Measurements from ENCODE around the gene BASP1.
"Not testable (repeated sequence)": the region's sequence is repeated elsewhere in the genome, so short reads cannot be mapped to it uniquely, and the experiment has no call there.

Gene BASP1

DNA sequence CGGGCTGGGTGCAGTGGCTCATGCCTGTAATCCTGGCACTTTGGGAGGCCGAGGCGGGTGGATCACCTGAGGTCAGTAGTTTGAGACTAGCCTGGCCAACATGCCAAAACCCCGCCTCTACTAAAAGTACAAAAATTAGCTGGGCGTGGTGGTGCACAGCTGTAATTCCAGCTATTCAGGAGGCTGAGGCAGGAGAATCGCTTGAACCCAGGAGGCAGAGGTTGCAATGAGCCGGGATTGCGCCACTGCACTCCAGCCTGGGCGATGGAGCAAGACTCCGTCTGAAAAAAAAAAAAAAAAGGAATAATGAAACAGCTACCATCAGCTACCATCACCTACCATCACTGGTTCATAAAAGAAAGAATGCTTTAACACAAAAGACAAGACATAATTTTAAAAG, 25.9 kb upstream of the BASP1 start:
- DNase-seq, result not testable (repeated sequence)

DNA sequence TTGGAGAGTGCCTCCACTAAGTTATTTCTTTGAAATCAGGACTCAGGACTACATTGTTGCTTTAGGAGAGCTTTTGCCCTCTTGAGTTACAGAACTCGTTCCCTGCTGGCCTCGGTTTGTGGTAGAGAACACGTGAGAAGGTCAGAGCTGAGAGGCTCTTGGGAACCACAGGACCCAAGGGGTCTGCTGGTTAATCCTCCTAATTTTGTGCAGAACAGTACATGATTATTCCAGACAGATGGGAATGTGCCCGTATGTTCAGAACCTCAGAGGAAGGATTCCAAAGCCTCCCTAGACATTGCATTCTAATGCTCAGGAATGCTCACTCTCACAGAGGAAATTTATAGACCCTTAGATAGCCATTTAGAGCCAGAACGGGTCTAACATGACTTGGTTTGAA, 25.2 kb upstream of the BASP1 start:
- DNase-seq, result no peak

DNA sequence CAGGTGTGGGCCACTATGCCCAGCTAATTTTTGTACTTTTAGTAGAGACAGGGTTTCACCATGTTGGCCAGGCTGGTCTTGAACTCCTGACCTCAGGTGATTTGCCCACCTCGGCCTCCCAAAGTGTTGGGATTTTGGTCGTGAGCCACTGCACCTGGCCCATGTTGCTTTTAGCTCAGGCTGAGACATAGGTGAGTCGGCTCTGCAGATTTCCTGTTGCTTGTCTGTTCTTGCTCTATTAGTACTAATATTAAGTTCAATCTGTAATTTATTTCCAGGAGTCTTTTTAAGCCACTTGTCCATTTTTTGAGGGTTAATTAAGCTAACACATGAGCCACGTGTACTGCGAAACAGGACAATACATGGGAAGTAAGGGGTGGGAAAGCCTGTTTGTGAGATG, 21.4 kb upstream of the BASP1 start:
- DNase-seq, result no peak

DNA sequence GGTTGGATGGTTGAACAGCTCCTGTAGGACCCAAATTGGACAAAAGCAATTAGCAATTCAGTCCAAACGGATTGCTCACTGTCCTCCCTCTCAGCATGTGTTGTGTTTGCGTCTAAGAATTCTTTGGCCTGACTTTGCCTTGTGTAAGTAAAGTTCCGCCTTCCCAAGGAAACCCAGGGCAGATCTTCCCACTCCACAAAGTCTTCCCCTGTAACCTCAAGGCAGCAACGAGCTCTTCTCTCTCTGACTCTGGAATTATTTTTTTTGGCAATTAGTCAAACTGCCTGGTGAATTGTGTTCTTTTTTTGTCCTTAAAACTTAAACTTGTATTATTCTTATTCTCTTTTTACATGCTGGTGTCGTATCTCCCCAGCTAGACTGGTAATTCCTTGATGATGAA, 20.7 kb upstream of the BASP1 start:
- DNase-seq, result no peak

DNA sequence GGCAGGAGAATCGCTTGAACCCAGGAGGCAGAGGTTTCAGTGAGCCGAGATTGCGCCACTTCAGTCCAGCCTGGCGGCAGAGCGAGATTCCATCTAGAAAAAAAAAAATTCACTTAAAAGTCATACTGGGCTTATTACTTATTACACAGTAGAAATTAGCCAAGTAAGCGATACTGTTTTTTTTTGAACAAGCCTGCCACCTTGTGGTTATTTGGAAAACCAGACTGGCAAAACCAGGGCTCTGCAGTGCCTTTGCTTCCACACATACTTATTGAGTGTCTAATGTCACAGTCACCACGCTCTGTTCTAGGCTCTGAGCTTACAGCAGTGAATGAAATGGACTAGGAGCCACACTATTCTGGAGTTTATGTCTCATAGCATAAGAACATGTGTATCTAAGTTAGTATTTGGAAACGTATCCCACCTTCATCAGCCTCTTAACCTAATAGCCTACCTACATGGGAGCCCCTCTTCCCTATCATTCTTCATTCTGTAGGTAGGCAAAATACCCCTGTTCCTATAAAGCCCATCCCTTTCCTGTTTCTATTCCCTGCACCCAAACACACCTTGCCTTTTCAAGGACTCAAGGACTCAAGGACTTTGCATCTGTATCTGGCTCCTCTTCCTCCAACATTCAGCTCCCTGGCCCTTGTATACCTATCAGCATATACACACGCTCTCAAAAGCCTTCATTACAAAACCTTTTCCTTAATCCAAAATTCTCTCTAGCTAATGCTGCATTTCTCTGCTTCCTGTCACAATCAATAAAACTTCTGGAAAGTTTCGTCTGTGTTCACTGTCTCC, 13.9 kb upstream of the BASP1 start:
- DNase-seq, result peak; percentile 48

DNA sequence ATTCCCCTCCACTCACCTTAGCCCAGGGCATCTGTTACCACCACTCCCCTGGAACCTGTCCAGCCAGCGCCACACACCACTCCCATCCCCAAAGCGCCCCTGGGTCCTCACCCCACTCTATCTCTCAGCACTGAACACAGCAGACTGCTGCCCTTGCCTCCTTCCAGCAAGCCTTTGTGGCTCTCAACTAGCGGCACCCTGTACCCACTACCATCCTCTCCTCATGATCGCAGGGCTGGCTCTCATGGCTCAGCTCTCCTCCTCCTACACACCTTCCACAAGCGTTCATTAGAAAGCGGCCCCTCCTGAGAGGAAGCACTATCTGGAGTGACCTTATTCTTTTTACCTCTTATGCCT, 13.3 kb upstream of the BASP1 start:
- no peak for DNase-seq

DNA sequence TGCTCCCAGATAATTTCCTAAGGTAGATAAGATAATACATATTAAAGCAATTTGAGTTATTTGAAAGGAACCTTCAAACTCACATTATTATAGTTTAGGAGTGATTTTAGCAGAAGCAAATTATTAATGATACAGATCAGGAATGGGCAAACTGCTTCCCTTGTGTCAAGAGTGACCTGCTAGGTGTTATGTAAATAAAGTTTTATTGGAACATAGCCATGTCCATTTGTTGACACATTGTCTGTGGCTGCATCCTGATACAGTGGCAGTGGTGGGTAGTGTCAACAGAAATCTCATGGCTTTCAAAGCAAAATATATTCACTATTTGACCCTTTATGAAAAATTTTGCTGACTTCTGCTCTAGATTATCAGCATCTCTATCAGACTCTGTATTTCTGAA, 11.4 kb upstream of the BASP1 start:
- no peak for DNase-seq

DNA sequence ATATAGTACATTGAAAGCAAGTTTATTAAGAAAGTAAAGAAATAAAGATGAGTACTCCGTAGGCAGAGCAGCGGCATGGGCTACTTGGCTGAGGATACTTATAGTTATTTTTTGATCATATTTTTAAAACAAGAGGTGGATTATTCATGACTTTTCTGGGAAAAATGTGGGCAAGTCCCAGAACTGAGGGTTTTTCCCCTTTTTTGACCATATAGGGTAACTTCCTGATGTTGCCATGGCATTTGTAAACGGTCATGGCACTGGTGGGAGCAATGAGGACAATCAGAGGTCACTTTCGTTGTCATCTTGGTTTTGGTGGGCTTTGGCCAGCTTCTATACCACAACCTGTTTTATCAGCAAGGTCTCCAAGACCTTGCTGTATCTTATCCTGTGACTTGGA, 5.2 kb upstream of the BASP1 start:
- DNase-seq, result no peak

DNA sequence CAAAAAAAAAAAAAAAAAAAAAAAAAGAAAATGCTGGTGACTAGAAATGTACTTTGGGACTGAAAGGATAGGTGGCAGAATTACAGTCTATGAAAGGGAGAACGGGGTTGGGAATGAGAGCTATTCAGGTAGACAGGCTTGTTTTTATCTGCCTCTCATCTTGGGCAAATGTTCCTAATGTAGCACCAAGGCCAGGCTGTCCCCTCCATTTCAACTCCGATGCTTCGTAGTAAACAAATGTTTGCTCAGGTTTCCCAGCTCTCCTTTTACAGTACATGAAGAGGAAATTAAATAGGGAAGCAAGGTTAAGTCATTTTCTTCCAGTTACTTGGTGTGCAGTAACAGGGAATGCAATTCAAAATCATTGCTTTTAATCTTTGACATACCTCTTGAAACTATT, 4.4 kb upstream of the BASP1 start:
- DNase-seq, result no peak

DNA sequence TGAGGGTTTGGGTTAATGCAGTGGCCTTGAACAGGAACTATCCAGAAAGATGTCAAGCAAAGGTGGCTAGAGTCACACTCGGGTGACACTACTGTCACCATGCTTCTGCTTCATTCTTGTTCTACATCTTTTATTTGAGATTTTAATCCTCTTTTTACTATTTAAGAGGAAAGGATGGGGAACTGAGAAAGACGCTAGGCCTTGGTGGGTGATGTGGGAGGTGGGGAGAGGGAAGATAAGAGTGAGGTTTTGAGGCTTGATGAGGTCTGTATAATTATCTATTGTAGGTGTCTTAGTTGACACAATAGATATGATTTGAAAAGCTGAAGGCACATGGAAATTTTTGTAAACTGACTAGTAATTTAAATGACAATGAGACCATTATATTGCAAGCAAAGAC, 3.5 kb upstream of the BASP1 start:
- DNase-seq, result no peak

DNA sequence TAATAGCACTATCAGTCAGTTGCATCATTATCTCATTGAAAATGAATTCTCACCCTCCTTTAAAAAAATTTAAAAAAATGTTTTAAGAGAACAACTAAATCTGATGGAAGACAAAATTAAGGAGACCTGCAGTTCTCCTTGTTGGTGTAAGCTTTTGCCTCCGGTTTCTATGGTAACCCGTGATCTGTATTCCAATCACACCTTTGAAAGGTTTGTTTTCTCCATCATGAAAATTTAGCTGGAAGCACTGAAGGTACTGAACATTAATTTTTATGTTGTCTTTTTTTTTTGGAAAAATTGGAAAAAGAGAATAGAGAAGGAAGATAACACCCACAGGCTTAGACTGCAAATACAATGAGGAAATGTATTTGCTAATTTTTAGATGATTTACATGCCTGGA, 2.5 kb upstream of the BASP1 start:
- DNase-seq, result no peak

DNA sequence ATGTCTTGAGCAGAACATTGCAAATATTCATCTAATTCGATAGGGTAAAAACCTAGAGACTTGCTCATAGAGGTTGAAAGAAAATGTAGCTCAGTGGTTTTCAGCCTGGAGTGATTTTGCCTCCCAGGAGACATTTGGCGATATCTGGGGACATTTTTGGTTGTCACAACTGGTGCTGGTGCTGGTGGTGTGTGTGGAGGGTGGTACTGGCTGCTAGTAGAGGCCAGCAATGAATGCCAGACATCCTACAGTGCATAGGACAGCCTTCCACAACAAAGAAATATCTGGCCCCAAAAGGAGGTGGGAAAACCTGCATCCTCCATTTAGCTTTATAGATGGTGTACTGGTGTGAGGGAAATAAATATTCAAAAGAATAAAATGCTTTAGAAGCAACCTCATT, 2.1 kb upstream of the BASP1 start:
- no peak for DNase-seq

DNA sequence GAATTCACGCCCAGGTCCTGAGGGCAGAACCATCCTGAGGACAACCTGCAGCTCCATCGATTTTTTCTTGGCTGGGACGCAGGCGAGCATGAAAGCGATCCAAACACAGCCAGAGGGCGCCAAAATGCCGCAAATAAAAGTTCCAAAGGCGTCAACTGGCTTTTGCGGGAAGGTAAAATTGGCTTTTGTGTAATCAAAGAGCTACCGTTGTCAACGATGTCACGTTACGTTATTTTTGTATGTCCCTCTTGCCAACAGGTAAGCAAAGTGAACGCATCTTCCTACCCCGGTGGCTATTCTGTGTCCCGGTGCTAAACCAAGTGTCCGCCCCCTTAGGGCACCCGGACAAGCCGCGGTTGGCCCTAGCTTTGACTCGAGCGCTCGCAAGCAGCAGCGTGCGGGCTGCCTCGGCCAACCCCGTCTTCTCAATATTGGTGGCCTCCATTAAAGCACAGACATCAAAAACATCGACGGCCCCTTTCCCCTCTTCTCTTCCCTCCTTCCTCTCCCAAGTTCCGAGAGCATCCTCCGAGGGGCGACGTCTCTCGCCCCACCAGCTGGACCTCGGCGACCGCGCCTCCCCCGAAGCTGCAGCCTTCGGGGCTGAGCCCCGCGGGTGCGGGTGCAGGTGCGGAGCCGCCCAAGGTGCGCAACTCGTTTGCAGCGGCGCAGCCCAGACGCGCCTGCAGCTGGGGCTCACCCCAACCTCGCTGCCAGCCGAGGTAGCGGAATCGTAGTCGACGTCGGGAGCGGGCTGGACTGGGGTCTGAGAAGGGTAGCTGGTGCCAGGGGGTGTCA, 1.1 kb upstream of the BASP1 start:
- peak; percentile 94 for DNase-seq

DNA sequence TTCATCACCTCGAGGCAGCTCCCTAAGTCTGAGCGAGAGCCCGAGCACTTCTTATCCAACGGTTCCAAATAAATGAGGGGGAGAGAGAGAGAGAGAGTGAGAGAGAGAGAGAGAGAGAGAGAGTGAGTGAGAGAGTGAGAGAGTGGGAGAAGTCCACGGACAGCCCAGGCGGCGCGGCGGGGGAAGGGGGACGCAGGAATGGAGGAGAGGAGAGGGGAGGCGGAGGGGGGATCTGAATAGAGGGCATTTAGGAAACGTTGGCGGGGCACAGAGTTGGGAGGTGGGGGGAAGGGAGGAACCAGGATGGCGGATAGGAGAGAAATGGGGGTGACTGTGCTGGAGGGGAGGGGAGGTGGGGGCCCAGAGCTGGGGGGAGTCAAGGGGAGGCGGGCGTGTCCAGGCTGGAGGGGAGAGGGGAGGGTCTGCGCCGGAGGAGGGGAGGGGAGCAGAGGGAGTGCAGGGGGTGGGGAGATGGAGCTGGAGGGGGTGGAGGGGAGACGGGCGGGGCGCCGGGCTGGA, 398 bp upstream of the BASP1 start:
- DNase-seq, result peak; percentile 83

DNA sequence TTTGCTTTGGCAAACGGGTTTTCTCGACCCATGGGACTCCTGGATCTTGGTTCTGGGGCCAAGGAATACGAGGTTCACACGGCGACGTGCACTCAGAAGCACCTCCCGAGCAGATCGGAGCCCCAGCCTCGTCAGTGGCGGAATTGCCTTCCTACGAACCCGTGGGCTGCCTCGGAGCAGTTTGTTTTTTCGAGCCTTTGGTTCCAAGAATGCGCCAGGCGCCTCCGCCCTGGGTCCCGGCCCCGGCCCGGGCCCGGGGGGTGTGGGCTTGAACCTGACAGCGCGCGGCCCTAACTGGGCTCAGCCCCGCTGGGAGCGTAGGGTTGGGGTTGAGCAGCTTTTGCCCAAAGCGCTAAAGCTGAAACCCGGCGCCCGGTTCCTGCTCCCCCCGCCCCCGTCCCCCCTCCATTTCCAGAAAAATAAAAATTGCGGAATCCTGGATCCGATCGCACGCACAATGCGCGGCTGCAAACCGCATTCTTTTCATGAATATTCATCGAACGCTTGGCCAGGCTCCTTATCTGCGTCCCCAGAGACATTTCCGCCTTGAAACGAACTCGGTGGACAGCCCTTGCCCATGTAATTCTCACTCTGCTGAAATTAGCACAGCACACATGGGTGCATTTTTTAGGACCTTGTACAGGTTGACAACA, 1.0 kb downstream of the BASP1 start:
- peak; percentile 33 for DNase-seq

DNA sequence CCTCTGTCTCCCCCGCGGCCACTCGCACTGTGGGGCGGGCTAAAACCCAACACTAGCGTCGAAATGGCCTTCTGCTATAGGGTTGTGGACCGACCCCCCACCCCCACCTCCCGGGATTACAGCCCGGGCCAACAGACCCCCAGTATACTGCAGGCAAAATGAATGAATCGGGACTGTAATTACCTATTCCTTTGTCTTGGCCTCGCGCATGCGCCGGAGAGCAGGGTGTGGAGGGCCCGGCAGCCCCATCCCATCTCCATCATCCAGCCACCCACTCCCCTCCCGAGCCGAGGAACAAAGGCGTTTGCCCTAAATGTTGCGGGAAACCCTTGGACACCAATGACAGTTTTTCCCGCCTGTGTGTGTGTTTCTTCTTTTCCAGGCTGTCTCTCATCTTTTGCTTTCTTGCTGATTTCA, 1.6 kb downstream of the BASP1 start:
- no peak for DNase-seq

DNA sequence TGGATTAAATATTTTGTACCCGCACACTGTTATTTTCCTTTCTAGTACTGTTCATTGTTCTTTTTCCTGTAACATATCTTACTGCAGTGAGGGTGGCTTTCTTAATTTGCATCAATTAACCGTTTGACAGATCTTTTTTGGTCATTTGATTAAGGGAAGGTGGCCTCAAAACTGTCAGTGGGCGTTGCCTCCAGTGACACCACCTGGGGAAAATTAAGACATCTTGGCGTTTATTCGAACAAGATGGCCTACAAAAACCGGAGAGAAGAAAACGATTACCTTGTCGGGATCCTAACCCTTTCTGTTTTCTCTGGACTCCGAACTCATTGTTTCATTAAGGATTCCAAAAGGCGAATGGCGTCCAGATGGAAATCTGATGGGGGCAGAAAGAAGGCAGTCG, 2.0 kb downstream of the BASP1 start:
- DNase-seq, result no peak

DNA sequence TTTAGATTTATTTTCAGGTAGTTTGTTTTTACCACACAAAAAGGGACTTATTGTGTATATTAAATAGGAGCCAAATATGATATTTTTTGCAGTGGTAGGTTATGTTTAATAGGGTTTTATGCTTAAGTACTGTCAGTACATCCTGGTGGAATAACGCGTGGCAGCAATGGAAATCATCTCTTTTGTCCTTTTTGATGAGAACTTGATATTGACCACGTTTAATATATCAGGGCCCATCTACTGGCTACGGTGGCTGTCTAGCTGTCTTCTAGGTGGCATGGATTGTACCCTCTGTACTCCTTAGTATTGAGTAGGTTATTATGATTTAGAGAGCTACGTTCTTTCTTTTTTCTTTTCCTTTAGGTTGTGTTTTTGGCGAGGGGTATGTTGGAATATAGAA, 2.6 kb downstream of the BASP1 start:
- no peak for DNase-seq

DNA sequence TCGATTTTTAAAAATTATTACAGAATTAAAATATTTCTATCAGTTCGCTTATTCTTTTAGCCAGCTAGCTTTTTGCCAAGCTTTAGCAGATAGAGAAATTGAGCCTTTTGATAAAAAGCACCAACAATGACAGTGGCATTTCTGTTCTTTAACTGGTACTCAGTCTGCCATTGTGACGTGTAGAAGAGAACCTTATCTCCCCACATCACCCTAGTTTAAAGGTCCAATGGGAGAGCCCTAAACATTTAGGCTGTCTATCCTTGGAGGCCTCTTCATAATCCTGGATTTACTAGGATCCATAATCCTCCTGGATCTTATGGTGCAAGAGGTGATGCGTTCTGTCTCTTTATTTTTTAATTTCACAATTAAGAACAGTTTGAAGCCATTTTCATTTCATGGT, 3.0 kb downstream of the BASP1 start:
- DNase-seq, result no peak

DNA sequence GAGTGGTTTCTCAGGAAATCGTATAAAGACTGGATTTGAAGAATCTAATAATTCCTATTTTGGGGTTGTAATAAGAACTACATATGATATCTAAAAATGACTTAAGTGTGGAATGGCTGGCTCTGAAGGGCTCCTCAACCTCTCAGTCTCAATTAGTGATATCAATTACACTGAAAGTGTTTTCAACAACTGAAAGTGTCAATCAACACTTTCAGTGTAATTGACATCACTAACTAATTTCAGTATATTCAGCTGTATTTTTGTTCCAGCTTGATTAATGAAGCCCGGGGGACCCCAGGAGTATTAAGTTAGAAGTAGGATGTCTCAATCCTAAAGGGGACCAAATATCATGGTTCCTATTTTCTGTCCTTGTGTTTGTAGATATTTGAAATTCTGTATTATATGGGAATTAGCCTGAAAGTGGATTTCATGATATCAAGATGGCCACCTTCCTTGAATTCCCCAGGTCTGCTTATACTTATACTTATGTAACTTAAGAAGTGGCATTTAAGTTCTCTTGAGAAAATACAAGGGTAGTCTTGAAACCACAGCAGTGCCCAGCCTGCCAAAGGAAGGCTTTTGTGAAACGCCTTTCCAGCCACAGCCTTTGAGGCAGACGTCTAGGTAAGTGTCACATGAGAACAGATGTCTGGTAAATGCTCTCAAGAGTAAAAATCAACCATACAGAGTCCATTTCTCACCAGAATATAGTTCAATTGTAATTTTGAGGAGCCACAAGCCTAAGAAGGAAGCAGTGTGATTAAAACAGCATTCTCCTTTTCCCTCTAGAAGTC, 4.6 kb downstream of the BASP1 start:
- DNase-seq, result peak; percentile 19

DNA sequence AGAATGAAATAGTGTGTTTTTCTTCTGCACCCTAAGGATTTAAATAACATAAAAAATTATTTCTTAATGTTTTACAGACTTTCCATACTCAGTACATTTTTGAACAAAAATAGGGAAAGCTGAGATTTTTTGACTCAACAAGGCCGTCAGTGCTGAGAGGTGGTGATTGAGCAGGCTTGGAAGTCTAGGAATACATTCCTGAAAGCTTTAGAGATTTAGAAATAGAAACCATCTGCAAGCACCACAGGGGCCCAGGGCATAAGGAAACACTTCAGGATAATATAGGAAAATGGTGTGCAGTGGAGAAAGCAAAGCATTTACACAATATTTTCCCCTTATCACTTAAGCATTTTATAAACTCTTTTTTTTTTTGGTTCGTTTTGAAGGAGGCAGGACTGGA, 5.2 kb downstream of the BASP1 start:
- peak; percentile 11 for DNase-seq

DNA sequence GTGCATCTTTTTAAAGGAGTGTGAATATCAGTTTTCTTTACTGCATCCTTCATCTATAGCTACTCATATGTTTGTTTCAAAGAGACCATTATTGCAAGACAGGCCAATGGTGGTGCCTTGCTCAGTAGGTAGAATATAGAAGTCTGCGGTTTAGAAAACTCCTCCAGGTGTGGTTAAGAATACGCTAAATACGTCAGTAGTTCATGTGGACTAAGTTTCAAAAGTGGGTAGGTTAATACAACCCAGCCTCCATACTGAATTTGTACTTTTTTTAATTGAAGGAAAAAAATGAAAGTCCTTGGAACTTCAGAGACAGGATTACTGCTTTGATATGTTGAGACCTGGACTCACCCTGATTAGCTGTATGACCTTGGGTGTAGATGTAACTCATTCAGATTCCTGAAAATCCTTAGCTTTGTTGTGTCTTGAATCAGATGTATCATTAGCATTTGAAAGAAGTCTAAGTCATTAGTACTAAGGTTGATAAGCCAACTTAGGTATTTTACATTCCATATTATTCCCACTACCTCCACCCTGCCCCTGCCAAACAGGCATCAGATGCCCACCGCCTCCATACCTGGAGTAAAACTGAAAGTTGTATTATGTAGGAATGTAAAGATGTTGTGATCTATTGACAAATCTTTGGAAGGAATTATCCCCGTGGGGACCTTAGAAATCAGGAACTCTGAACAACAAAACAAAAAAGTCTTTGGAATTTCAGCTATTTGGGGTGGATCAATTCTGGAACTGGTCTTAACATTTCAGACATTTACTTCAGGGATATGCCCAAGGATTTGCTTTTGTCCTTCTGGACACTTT, 6.1 kb downstream of the BASP1 start:
- no peak for DNase-seq
